ENCODE data around the gene VPS13D.
"Not testable (repeated sequence)": the region's sequence is repeated elsewhere in the genome, so short reads cannot be mapped to it uniquely, and the experiment has no call there.

VPS13D gene

DNA sequence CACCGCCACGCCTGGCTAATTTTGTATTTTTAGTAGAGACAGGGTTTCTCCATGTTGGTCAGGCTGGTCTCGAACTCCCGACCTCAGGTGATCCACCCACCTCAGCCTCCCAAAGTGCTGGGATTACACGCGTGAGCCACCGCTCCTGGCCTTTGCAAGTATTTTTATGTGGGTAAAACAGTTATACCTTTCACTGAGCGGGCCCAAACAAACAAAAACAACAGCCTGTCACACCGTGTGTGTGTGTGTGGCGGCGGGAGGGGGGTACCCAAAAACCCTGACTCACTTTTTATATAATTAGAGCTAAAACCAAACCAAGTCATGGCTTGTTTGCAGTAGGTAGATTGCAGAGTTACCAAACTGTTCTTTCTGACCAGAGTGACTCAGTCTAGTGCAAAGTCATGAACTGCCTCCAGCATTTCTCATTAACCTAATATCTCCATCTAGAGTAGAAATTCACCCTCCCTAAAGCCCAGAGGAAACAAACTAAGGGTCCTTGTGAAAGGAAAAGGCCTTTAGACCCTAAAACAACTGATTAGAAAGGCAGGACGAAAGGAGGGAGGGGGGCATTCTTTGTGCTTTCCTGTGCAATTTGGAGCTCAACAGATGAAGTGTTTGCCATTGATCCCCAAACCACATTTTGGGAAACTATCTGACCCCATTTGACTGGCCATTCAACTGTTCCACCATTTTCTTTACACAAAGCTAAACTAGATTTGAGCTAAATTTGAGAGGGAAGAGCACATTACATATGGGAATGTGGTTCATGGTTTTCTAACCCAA, 207.2 kb downstream of the VPS13D start:
- no peak for DNase-seq

DNA sequence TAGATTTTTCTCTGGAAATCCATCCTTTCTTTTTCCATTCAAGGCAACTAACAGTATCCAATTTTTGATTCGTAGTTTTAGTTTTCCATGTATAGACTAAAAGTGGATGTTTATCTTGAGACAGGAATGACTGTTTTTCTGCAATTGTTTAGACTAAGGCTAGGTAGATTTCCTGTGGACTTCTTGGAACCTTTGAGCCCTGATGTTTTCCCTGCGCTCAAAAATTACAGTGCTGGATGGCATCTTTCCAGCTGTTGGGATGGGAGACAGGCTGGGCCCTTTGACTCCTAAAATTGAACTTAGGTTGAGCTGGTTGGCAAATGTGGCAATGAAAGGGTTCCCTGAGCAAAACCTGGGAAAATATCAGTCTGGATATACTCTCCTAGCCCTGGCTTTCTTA, 207.8 kb downstream of the VPS13D start:
- no peak for DNase-seq

DNA sequence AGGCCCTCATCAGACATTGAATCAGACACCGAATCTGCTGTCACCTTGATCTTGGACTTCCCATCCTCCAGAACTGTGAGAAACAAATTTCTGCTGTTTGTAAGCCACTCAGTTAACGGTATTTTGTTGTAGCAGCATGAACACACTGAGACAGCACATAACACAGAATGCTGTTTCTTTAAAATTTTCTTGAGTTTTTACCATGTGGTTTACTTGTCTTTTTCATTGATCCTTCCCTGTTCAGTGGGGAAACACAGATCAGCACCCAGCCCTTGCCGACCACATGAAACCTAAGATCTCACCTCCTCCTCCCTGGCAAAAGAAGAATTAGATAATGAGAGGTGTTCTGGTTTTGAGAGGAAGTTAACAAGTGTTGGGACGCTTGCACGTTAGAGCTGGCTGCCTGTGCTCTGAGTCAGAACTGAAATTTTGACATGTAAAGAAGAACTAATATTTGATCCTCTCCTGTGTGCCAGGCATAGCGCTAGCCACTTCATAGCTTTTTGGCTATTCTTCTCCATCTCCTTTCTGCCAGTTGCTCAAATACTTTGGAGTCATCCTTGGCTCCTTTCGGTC, 208.6 kb downstream of the VPS13D start:
- DNase-seq = peak; percentile 60

DNA sequence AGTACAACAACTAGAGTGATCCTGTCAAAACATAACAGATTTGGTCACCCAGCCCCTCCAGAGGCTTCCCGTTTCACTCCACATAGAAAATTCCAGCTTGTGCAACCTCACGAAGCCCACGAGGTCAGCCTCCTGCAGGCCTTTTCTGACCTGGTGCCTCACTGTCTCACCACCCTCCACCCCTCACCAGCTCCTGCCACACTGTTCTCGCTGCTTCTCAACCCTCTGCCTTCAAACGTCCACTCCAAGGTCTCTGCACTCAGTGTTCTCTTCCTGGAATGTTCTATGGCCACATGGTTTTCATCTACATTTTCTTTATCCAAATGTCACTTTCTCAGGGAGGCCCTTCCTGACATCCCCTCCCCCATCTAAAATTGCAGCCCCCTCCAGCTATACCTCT, 209.2 kb downstream of the VPS13D start:
- DNase-seq = no peak

DNA sequence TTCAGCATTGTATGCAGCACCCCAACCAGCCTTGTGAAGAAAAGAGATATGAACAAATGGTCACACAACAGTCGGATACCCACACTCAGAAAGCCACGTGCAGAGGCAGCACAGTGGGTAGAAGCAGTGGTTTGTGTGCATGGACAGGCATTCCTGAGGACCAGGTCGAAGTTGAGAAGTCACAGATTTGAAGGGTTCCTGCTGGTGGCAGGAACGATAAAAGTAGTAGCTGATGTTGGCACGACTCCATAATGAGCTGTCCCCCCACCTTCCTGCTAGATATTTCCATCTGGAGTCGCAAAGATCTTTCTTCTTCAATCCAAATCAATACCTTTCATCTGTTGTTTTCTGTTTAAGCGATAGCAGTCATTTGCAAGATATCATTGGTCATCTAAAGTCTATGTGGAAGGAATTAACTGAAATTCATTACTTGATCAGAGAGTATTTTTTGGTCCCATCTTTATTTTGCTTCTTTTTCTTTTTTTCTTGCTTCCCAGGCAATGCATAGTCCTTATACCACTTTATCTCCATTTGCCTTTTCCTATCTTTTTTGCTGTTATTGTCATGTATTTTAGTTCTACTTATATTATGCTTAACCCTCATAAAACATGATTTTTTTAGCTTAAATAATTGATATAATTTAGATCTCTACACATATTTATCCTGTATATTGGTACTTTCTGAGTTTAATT, 211.7 kb downstream of the VPS13D start:
- no peak for DNase-seq

DNA sequence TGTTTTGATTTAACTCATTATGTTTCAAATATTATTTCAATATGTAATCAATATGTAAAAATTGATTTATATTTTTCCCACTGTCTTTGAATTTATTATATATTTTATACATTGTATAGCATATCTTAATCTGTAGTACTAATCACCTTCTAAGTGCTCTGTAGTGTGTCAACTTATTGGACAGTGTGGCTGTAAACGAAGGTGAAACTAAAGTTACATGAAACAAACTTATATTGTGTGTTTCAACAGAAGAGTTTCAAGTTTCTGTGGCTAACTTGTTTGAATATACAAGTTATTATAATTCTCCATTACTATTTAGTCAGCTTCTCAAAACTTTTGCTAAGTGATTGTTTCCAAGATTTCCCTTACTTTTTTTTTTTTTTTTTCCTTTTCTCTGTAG, 212.4 kb downstream of the VPS13D start:
- no peak for DNase-seq

DNA sequence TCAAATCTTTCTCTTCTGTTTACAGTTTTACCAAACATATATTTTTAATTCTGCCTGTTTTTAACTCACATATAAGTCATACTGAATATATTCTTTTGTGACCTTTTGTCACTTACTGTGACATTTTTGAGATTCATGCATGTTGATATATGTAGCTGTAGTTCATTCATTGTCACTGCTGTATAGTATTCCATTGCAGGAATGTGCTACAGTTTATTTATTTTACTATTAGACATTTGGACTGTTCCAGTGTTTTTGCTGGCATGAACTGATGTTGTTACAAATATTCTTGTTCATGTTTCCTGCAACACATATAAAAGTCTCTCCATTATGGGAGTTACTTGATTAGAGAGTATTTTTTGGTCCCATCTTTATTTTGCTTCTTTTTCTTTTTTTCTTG, 213.3 kb downstream of the VPS13D start:
- no peak for DNase-seq

DNA sequence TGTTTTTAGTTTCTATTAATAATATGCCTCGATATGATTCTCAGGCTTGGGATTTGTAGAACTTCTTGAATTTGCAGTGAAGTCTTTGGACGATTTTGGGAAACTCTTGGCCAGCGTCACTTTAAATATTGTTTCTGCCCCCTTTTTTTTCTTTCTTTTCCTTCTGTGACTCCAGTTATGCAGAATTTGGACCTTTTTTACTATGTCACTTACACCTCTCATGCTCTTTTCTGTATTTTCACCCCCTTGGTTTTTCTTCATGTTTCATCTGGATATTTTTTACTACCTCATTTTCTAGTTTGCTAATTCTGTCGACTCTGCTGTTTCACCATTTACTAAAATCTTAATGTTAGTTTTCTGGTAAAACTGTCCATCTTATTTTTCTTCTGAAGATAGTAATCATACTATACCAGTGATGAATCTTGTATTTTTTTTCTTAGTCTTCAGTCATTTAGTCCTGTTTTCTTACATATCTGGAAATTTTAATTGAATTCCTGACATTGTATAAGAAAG, 214.6 kb downstream of the VPS13D start:
- DNase-seq = no peak

DNA sequence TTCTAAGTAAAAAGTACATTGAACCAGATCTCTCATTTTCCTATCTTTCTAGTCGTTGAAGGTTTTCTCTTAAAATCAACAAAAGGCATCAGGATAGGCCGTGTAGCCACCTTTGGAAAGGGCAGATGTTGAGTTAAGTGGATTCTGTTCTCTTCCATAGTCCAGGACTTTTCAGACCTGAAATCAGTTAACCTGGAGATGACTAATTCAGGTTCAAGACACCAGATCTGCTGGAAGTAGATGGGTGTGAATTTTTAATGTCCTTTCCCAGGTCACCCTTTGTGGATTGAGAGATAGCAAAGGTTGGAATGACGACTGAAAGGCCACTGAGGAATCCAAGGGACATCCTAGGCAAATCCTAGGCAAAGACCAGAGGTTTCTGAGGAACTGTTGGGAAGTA, 215.4 kb downstream of the VPS13D start:
- DNase-seq = no peak

DNA sequence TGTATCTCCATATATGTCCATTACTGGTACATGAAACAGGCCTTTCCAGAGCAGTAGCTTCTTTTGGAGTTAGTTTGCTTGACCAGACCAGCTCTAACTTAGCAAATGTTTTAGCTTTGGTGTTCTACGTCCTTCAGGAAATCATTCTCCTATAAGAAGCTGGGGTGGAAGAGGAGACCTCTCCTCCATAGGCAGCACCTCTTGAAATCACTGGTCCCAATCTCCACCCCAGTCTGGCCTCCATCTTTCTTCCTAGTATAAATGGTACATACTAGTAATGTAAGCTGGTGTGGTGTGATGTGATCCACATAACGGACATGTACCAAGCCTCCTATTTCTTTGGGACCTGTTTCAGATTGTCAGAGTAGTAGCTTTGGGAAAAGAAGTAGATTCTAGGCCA, 216.8 kb downstream of the VPS13D start:
- no peak for DNase-seq

DNA sequence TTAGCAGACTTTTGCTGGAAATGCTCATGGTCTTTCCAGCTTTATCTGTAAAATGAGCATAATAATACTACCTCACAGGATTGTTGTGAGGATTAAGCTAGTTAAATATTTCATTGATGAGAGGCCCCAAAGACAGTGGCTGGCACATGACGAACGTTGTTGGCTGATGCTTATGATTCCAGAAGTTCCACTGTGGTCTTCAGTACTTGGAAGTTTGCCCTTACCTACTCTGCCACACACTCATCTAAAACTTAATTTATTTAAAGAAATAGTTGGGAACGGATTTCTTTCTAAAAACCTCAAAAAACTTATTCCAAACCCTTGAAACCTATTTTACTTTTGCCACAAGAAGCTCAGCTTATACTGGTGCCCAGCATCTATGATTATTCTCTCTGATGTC, 217.5 kb downstream of the VPS13D start:
- DNase-seq = no peak

DNA sequence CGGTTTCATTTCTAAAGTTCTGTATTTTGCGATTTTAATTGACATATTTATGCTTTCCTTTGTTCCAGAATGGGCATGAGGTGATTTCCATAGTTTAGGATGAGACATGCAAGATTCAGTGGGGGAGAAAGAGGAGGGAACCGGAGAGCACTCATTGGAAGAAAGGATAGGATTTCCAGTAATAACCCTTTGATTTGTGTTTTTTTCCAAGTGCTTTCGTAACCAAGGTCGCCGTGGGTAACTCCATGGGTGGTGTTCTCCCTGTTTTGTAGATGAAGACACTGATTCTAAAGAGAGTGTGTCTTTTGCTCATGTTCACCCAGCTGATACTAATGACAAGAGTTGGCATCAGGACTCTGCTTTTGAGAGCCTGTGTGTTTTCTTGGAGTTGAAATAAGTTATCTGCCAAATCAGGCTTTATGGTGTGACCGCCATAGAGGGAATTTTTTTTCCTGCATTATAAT, 218.1 kb downstream of the VPS13D start:
- DNase-seq = no peak

DNA sequence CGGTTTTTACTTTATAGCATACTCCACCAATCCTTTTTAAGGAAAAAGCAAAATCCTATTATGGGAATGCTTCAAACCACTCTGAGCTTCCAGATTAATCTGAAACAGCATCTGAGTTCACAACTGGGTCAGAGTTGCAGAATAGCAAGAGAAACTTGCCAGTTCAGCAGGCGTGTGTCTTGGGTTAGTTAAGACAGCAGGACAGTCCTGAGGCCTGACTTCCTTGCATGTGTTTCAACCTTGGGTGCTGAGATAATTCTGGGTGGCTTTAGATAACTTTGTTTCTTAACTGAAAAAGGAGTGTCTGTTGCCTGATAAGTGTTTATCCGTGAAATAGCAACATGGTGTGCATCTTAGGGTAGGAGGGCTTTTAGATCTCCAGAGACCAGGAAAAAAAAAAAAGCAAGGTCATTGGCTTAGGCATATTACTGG, 218.9 kb downstream of the VPS13D start:
- no peak for DNase-seq

DNA sequence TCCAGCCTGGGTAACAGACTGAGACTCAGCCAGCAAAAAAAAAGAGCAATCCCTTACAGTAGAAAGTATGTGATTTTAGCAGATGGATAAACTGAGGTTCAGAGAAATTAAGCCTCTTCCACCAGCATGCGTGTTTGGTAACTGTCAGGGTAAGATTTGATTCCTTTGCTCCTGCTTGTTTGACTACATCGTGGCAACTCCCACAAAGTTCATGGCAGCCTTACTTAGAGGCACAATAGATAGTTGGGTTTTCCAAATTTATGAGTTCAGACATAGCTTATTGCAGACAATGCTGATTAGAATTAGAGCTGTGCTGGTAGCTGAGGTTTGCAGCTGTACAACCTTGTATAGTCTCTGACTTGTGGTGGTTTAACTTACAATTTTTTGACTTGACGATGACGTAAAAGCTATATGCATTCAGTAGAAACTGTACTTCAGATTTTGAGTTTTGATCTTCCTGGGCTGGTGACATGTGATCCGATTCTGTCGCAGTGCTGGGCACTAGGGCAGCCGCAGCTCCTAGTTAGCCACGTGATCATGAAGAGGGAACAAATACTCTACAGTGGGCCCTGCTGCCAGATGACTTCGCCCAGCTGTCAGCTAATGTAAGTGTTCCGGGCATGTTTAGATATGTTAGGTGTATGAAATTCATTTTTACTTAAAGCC, 220.4 kb downstream of the VPS13D start:
- DNase-seq = no peak

DNA sequence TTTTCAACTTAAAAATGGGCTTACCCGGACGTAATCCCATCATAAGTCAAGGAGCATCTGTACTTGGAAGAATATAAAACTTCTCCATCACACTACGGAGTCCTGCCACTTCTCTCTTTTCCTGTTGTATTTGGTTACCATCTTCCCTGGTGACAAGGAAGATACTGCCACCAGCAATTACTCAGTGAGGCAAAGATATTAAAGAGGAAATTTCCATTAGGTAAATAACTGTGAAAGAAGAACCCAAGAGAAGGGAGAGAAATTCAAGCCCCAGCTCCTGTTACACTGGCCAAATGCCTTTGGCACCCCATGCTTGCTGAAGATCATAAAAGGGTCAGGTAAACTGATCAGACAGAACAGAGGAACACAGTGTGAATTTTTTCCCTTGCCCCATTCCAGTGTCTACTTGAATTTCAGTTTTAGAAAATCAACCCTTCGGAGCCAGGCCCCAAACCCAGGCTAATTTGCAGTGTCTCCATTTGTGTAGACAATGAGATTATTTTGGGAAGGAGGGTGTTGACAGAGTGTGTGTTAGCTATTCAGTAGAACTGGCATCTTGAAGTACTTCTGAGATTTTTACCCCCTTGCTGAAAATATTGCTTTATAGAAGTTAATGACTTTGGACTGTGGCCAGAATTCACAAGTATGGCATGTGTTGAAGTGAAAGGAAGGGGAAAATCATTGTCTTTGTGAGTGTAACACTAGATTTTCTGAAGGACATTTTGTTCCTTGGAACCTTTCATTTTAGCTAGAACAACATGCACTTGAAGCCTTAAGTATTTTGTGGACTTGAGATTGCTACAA, 221.1 kb downstream of the VPS13D start:
- no peak for DNase-seq

DNA sequence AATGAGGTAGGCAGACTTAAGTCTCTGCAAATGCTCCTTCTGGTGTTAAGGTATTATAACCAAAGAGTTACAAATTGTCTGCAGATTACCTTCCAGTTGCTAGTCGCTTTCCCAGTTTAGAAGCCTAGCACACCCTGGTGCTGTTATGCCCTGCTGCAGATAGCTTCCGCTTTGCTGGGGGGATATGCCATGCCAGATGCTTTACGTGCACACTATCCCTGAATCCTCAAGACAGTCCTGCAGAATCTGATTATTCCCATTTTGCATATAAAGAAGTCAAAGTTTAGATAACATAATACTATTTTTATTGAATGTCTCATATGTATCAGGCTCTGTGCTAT, 221.7 kb downstream of the VPS13D start:
- DNase-seq = no peak

DNA sequence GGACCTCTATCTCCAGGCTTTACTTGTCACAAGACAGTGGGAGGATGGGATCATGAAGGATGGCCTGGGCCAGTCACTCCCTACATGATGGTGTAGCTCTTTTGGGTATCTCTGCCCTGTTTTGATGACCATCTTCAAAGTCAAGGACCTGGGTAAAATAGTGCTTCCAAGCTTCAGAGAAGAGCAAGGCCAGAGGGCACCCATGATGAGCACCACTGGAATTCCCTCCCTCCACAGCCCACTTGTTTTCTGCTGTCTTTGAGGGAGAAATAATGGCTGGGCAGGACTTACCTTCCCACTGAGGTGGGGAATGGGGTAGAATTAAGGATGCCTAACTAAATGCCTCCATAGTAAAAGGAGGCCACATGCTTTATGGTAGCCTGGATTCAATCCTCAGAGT, 222.4 kb downstream of the VPS13D start:
- no peak for DNase-seq

DNA sequence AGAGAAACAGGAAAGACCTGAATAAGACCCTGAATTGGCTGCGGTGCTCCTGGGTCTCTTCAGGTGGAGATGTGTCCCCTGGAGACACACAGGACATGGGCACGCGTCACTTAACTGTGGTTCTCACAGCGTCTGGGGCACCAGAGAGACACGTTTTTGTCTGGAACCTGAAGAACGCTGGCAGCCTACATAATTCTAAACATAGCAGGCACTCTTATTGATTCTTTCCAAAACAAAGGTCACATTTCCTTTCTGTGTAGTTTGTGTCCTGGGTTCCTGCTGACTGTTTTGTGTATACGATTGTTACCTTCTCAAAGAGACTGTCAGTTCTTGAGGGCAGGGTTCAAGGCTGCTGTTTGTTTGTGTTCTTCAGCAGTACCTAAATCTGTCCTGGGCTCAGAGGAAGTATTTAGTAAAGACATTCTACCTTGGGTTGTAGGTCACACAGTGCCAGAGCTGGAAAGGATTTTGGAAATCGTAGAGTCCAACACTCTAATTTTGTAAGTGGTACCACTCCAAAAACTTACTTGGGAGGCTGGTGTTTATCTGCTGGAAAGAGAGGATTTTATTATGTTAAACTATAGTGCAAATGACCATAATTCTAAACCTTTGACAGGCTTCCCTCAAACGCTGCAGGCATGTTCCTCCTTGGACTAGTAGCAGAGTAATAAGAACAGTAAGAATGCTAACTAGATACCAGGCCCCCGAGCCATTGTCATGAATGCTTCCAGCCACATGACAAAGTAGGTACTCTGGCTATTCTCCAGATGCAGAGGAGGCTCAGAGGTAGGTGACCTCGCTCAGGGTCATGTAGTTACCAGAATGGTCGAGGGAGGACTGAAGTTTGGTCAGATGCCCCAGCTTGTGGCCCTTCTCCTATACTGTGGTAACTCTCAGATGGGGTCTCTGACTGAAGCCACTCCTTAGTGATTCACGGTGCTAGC, 223.8 kb downstream of the VPS13D start:
- no peak for DNase-seq

DNA sequence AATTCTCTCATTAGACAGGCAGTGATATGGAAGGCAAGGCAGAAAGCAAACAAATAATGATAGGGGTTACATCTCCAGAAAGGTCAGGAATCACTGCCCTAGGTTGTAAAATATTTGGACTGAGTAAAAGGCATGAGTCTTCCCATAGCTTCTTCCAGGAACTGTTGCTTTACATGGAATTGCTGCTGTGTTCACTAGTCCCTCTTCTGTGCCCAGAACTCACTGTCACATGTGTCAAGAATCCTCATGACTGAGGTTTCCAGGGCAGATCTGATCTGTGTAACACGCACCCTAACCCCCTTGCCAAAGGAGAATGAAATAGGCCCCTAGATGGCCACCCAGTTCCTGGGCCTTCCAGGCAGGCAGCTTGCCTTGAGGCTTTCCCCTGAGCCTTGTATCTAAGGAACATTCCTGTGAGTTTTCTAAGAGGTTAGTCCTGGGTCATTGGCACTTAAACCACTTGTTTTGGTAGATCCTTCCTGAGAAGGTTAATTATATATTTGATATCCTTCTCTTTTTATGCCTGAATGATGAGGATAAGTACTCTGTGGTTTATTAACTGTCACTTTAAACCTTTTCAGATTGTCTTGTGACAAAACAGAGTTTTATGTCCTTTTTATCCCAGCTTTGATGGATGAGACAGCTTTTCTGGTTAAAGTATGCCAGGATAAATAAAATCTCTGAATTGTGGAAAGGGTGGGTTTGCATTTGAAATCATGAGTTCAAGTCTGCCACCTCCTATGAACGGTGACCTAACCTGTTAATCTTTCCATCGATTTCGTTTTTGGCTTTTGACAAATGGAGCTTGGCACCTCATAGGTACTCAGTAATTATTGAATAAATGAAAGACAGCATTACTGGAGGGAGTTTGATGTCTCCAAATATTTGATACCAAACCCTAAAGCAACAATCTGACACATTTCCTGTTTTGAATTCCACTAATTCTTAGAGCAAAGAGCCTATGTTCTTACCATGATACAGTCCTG, 224.9 kb downstream of the VPS13D start:
- DNase-seq = no peak

DNA sequence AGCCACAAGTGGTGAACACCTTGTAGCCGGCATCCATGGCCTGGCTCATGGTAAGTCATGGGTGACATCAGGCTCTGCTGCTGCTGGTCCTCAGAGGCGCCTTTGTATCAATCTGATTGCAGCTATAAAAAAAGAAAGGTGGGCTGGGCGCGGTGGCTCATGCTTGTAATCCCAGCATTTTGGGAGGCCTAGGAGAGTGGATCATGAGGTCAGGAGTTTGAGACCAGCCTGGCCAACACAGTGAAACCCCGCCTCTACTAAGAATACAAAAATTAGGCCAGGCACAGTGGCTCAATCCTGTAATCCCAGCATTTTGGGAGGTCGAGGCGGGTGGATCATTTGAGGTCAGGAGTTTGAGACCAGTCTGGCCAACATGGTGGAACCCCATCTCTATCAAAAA, 226.3 kb downstream of the VPS13D start:
- DNase-seq = not testable (repeated sequence)

Measured in CD4-positive, alpha-beta T cell treated with Interleukin-10 for 1 hour (primary cell).